NT2/D1 (cell line): Measurements from ENCODE around the gene RAI1.

Experiments
- SUZ12 ChIP-seq: IDR thresholded peaks from 2 replicates; pipeline ENCODE4 v1.6.1; 2011; ENCODE audit not compliant: insufficient read length, insufficient read depth; ENCODE audit errors: extremely low read depth
- YY1 ChIP-seq: IDR thresholded peaks from 2 replicates; pipeline ENCODE4 v1.6.1; 2011; ENCODE audit not compliant: insufficient read length, insufficient read depth
- ZNF274 ChIP-seq: IDR thresholded peaks from 2 replicates; pipeline ENCODE4 v1.6.1; 2011; ENCODE audit warnings: mild to moderate bottlenecking, low read depth, low read length

GRCh38 chr17:17648762-17649161 lies 32.5 kb upstream of the RAI1 start:
- TF ChIP-seq ZNF274 (no peak), YY1 (no peak), SUZ12 (no peak)
